Retinal pigment epithelial cell (primary cell): ENCODE data around the gene NKX3-2.

Experiments
- DNase-seq: peaks from one replicate; pipeline ENCODE4 v3.0.0-alpha.2; 2010; ENCODE audit warnings: low read depth
- H3K4me3 ChIP-seq: 2 replicates; pipeline ENCODE4 v1.5.1; 2011; ENCODE audit warnings: mild to moderate bottlenecking, low read length, control low read depth, moderate library complexity
- CTCF ChIP-seq: conservative IDR thresholded peaks from 2 replicates; pipeline ENCODE4 v1.5.1; 2011; ENCODE audit warnings: low read depth, low read length, control low read depth, inconsistent platforms

NKX3-2 gene

DNA sequence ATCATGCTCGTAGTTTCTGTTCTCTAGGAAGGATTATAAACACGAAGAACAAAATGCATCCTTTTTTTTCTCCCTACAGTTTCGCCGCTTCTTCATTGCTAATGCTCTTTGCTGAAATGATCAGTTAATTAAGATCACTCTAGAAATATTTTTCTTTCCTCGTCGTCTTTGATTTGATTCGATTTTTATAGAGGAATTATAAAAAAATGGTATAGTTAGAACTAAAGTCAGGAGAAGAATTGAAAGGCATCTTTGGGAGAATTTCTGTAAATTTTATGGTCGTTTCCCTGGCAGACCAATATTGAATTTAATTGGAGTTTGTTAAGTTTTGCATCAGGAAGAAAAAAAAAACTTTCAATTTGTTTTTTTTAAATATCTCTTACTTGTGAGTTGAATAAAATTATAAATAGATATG is 1.1 kb upstream of the NKX3-2 start:
- no peak for TF ChIP-seq CTCF
- no peak overlapping the region for H3K4me3 ChIP-seq
- no peak for DNase-seq

DNA sequence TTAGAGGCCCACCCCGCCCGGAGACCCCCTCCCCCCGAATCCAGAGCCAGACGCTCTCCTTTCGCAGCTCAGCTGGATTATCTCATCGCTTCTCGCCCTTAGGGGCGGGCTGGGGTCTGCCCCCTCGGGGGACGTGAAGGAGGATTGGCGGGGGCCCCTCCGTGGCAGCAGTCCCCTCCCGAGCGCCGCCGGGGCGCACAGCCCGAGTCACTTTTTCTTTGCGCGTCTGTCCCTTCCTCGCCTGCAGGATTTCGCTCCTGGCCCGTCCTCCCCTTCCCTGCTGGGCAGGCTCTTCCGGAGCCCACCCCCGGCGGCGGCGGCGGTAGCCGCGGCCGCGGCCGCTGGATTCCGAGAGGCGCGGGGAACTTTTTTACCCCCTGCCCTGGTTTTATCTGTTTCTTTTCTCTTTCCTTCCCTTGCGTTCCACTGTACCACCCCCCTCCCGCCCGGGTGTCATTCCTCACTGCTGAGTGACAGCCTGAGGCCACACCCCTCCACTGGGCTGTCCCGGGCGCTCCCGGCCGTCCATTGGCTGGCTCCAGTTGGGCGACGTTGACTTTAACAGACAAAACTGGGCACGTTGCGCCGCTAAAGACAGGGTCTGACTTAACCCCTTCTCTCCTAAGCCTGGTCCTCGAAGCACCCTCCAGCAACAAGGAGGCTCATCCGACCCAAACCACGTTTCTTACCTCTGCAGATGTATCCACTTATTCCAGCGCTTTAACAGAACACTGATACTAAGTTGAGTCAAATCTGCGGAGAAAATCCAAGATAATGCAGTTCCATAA is 492 bp upstream of the NKX3-2 start:
- no peak for TF ChIP-seq CTCF
- peak overlapping the region; percentile 56 for H3K4me3 ChIP-seq

GRCh38 chr4:13543032-13543838 is 1.1 kb downstream of the NKX3-2 start:
- H3K4me3 ChIP-seq = no peak overlapping the region
- no peak for TF ChIP-seq CTCF
- no peak for DNase-seq

More for the DNA sequence above, 492 bp upstream of the NKX3-2 start:
- DNase-seq = no peak

- no peak for TF ChIP-seq CTCF
- no peak overlapping the region for H3K4me3 ChIP-seq
- no peak for DNase-seq
These were observed 1.7 kb downstream of the NKX3-2 start for GRCh38 chr4:13542577-13543031.

DNA sequence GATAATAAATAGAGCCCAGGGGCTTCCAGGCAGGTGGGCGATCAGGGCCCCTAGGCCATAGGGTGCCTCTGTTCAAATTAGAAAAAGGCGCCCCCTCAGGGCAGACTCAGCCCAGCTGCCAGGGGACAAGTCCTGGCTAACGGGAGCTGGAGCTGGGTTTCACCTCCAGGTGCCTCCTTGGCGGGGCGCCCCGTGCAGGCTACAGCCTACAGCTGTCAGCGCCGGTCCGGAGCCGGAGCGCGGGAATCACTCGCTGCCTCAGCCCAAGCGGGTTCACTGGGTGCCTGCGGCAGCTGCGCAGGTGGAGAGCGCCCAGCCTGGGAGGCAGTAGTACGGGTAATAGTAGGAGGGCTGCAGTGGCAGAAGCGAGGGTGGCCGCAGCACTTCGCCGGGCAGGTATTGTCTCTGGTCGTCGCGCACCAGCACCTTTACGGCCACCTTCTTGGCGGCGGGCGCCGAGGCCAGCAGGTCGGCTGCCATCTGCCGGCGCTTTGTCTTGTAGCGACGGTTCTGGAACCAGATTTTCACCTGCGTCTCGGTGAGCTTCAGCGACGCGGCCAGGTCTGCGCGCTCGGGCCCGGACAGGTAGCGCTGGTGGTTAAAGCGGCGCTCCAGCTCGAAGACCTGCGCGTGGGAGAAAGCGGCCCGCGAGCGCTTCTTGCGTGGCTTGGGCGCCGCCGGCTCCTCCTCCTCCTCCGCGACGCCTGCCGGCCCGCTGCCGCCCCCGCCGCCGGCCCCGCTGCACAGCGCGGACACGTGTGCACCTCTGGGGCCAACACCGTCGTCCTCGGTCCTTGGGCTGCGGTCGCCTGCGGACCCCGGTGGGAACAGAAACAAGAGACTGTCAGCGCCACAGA is 2.4 kb downstream of the NKX3-2 start:
- DNase-seq = no peak
- TF ChIP-seq CTCF = peak; percentile 35
- no peak overlapping the region for H3K4me3 ChIP-seq

GRCh38 chr4:13541176-13541604 is 3.1 kb downstream of the NKX3-2 start:
- no peak for TF ChIP-seq CTCF

More at GRCh38 chr4:13541176-13541604, 3.1 kb downstream of the NKX3-2 start:
- H3K4me3 ChIP-seq = no peak overlapping the region
- DNase-seq = no peak
